GM23338 (cell line): ENCODE results near the gene RFX7. TPM values are rescaled to one million over a fixed set of nuclear protein-coding genes. Genes with fewer than 3 reads are reported as not detected.

Experiments used
- ATAC-seq: fragments of 200-7000 bp; cut with Tn5 transposase; 3 replicates; pipeline ENCODE4 v1.9.1; 2020
- DNase-seq: peaks from one replicate; pipeline ENCODE4 v3.0.0-alpha.2; 2015; ENCODE audit warnings: low spot score
- H2AFZ ChIP-seq: fragments of 200-600 bp; sonication (generic); 2 replicates; pipeline ENCODE4 v1.8.0; 2016; ENCODE audit warnings: antibody characterized with exemption, mild to moderate bottlenecking, moderate library complexity
- H3F3A ChIP-seq: fragments of 200-600 bp; sonication (generic); replicated peaks from 2 replicates; pipeline ENCODE4 v1.8.0; 2017; ENCODE audit warnings: antibody characterized with exemption, mixed run types, low read depth
- H3K27ac ChIP-seq: fragments of 200-600 bp; sonication (generic); 2 replicates; pipeline ENCODE4 v1.6.1; 2016; ENCODE audit warnings: low read depth
- H3K27me3 ChIP-seq: fragments of 200-600 bp; sonication (generic); 2 replicates; pipeline ENCODE4 v1.8.0; 2016; ENCODE audit warnings: mild to moderate bottlenecking, mixed run types, moderate library complexity; ENCODE audit not compliant: insufficient read depth
- H3K36me3 ChIP-seq: fragments of 200-600 bp; sonication (generic); 2 replicates; pipeline ENCODE4 v1.8.0; 2016; ENCODE audit warnings: mild to moderate bottlenecking; ENCODE audit not compliant: insufficient read depth
- H3K4me1 ChIP-seq: fragments of 200-600 bp; sonication (generic); 2 replicates; pipeline ENCODE4 v1.8.0; 2016; ENCODE audit warnings: mild to moderate bottlenecking, moderate library complexity; ENCODE audit not compliant: insufficient read depth
- H3K4me2 ChIP-seq: fragments of 200-600 bp; sonication (generic); 2 replicates; pipeline ENCODE4 v1.7.1; 2017; ENCODE audit warnings: mixed run types
- H3K4me3 ChIP-seq: fragments of 200-600 bp; sonication (generic); 2 replicates; pipeline ENCODE4 v1.6.1; 2016; ENCODE audit warnings: mixed run types
- H3K79me2 ChIP-seq: fragments of 200-600 bp; sonication (generic); replicated peaks from 2 replicates; pipeline ENCODE4 v1.8.0; 2017; ENCODE audit warnings: mild to moderate bottlenecking; ENCODE audit not compliant: insufficient read depth
- H3K9me2 ChIP-seq: fragments of 200-600 bp; sonication (generic); 2 replicates; pipeline ENCODE4 v1.8.0; 2017; ENCODE audit not compliant: insufficient read depth
- H4K20me1 ChIP-seq: fragments of 200-600 bp; sonication (generic); replicated peaks from 2 replicates; pipeline ENCODE4 v1.8.0; 2017; ENCODE audit warnings: mild to moderate bottlenecking; ENCODE audit not compliant: insufficient read depth
- H3K27ac Mint-ChIP-seq: 2 replicates; pipeline ENCODE4 v1.8.0; 2020; ENCODE audit warnings: inconsistent platforms, mild to moderate bottlenecking, moderate library complexity, mixed read lengths
- H3K27me3 Mint-ChIP-seq: 3 replicates; pipeline ENCODE4 v1.8.0; 2022; ENCODE audit warnings: low read depth, mild to moderate bottlenecking, moderate library complexity, mixed read lengths, inconsistent platforms; ENCODE audit not compliant: insufficient read depth, poor library complexity
- H3K36me3 Mint-ChIP-seq: 3 replicates; pipeline ENCODE4 v1.8.0; 2021; ENCODE audit warnings: low read depth, mild to moderate bottlenecking, inconsistent platforms, moderate library complexity, mixed read lengths
- H3K4me1 Mint-ChIP-seq: 3 replicates; pipeline ENCODE4 v1.8.0; 2020; ENCODE audit warnings: mild to moderate bottlenecking, inconsistent platforms, mixed read lengths
- H3K4me3 Mint-ChIP-seq: 3 replicates; pipeline ENCODE4 v1.8.0; 2021; ENCODE audit warnings: moderate library complexity, mild to moderate bottlenecking, inconsistent platforms, mixed read lengths
- H3K9me3 Mint-ChIP-seq: 3 replicates; pipeline ENCODE4 v1.8.0; 2020; ENCODE audit warnings: moderate library complexity, mild to moderate bottlenecking, inconsistent platforms, mixed read lengths
- CREB1 ChIP-seq: fragments of 250-450 bp; sonication (Bioruptor Pico); IDR thresholded peaks from 2 replicates; pipeline ENCODE4 v1.5.0; 2020; ENCODE audit warnings: low read depth, mild to moderate bottlenecking, moderate library complexity
- CTCF ChIP-seq, 2 experiments: fragments of 200-600 bp in 1 of 2; sonication (generic) in 1 of 2; conservative IDR thresholded peaks; 2 replicates each; pipeline versions ENCODE4 v1.5.1 to v1.6.1; 2016 to 2017; ENCODE audit warnings: antibody characterized with exemption in 2 of 2, low read depth in 2 of 2, mild to moderate bottlenecking in 2 of 2, moderate library complexity in 1 of 2
- STAT1 ChIP-seq: IDR thresholded peaks from one replicate; pipeline ENCODE4 v1.6.1; 2016; ENCODE audit warnings: antibody characterized with exemption; ENCODE audit not compliant: unreplicated experiment
- polyA plus RNA-seq: library from polyadenylated mRNA; unstranded; fragments of >200 nt; fragmentation: Nextera tagmentation; extraction: Ambion mirVana; gene quantifications from 2 replicates; pipeline ENCODE4 v1.2.1, GENCODE V29; 2016
- total RNA-seq: library from RNA; depleted of rRNA; stranded (reverse); fragments of >200 nt; shearing (Covaris generic); gene quantifications from 2 replicates; pipeline ENCODE4 v1.2.3, GENCODE V29; 2014
- TF ChIP-seq, protein P1 (sequence below): IDR thresholded peaks from 2 replicates; pipeline ENCODE4 v1.6.1; 2016; ENCODE audit warnings: antibody characterized with exemption

Gene RFX7
- total and polyA plus RNA-seq, 2 experiments from 2014 or later = 17.6 to 33.6 TPM

DNA sequence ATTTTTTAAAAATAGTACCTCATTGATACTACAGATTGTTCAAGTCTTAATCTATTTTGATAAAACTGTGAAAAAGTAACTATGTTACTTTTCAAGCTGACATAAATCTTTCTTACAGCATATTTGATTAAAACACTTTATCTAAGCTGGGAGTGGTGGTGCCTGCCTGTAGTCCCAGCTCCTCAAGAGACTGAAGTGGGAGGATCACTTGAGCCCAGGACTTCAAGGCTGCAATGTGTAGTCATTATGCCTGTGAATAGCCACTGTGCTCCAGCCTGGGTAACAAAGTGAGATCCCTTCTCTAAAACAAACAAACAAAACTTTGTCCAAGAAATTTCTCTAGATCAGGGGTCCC, 190.7 kb downstream of the RFX7 start:
- H3K27me3 Mint-ChIP-seq = peaks cover 5% of the 10 kb centered on the region
- peak overlapping the region; percentile 45; the same call in 1 of the 2 replicates for H2AFZ ChIP-seq
- no peak overlapping the region for H3K4me2 ChIP-seq
- no peak overlapping the region for H3K4me3 ChIP-seq
- DNase-seq (no peak), ATAC-seq (peak; percentile 38; the same call in 2 of the 3 replicates)
- H3K9me2 ChIP-seq = no peaks in the 10 kb centered on the region
- no peaks in the 10 kb centered on the region; the same call in 2 of the 3 replicates for H3K4me1 Mint-ChIP-seq
- H3K27ac ChIP-seq = no peak overlapping the region
- H3K4me1 ChIP-seq = no peaks in the 10 kb centered on the region
- TF ChIP-seq, protein P1, sequence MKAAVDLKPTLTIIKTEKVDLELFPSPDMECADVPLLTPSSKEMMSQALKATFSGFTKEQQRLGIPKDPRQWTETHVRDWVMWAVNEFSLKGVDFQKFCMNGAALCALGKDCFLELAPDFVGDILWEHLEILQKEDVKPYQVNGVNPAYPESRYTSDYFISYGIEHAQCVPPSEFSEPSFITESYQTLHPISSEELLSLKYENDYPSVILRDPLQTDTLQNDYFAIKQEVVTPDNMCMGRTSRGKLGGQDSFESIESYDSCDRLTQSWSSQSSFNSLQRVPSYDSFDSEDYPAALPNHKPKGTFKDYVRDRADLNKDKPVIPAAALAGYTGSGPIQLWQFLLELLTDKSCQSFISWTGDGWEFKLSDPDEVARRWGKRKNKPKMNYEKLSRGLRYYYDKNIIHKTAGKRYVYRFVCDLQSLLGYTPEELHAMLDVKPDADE = no peak
- TF ChIP-seq CREB1 (CRISPR knock-in tag) (no peak), STAT1 (no peak), CTCF (conservative IDR thresholded peaks at IDR 0.05; ENCODE audit: low read depth in 2 of 2) (no peak)
- no peaks in the 10 kb centered on the region for H4K20me1 ChIP-seq
- no peaks in the 10 kb centered on the region for H3K36me3 ChIP-seq
- no peak overlapping the region for H3K4me3 Mint-ChIP-seq
- no peaks in the 10 kb centered on the region for H3K27me3 ChIP-seq
- H3K36me3 Mint-ChIP-seq = no peaks in the 10 kb centered on the region
- H3K79me2 ChIP-seq = no peaks in the 10 kb centered on the region
- no peaks in the 10 kb centered on the region for H3K9me3 Mint-ChIP-seq
- H3F3A ChIP-seq = no peaks in the 10 kb centered on the region
- no peak overlapping the region for H3K27ac Mint-ChIP-seq

DNA sequence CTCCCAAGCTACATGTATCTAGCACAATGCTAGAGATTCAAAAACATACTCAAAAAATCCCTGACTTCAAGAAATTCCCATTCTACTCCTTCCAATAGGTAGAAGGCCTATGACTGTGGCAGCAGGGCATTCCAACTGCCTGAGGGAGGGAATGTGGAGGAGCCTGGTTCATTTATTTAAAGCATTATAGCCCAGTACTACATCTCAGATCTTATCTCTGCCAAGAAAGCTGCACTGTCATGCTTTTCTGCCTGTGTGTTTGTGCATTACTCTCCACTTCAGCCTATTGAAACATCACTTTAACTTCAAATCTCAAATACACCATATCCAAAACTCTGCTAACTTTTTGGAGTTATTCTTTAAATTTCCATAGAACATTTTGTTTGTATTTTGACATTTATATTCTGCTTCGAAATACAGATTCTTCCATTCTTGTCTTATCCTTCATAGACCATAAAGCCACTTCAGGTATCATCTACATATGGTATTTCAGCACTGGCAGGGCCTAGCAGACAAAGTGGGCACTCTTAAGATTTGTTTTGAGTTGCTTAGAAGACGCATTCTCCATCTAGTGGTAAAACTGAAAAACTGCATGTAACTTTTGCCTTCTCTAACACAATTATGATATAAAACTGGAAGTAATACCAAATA, 191.2 kb downstream of the RFX7 start:
- no peaks in the 10 kb centered on the region for H3K9me2 ChIP-seq
- H3K4me1 ChIP-seq = no peaks in the 10 kb centered on the region
- ATAC-seq (peak; percentile 74), DNase-seq (peak; percentile 76)
- Mint-ChIP-seq H3K27me3 (peaks cover 6% of the 10 kb centered on the region), H3K4me3 (no peak overlapping the region), H3K27ac (no peak overlapping the region), H3K9me3 (no peaks in the 10 kb centered on the region), H3K4me1 (no peaks in the 10 kb centered on the region; the same call in 2 of the 3 replicates), H3K36me3 (no peaks in the 10 kb centered on the region)
- H3K36me3 ChIP-seq = no peaks in the 10 kb centered on the region
- H3K4me3 ChIP-seq = no peak overlapping the region
- no peaks in the 10 kb centered on the region for H3K27me3 ChIP-seq
- no peak overlapping the region for H3K27ac ChIP-seq
- TF ChIP-seq STAT1 (no peak), CTCF (conservative IDR thresholded peaks at IDR 0.05; ENCODE audit: low read depth in 2 of 2) (peak; percentile 61 to 69)
- H3K79me2 ChIP-seq = no peaks in the 10 kb centered on the region
- H3F3A ChIP-seq = no peaks in the 10 kb centered on the region
- H2AFZ ChIP-seq = no peak overlapping the region
- H4K20me1 ChIP-seq = no peaks in the 10 kb centered on the region
- no peak overlapping the region for H3K4me2 ChIP-seq
